ENCODE data around the gene BDH1.

- TF ChIP-seq POLR2A (IDR thresholded peaks at IDR 0.05): no peak
- TF ChIP-seq CTCF (IDR thresholded peaks at IDR 0.05): no peak
Measured at GRCh38 chr3:197532388-197532787, 23.4 kb downstream of the BDH1 start.

Data from esophagus squamous epithelium (tissue), 4 donors.